ENCODE measurements around the gene KRTAP4-11. TPM values are rescaled to one million over a fixed set of nuclear protein-coding genes. Genes with fewer than 3 reads are reported as not detected.
A peak's percentile ranks its signal among the peaks of the same experiment; 100 is the strongest.
"Not testable (repeated sequence)": the region's sequence is repeated elsewhere in the genome, so short reads cannot be mapped to it uniquely, and the experiment has no call there.

Gene KRTAP4-11
- polyA plus RNA-seq (2013, experiment 1 of 2; ENCODE audit: insufficient read length) = not detected
- polyA plus RNA-seq (2013, experiment 2 of 2; ENCODE audit: insufficient read length) = not detected

DNA sequence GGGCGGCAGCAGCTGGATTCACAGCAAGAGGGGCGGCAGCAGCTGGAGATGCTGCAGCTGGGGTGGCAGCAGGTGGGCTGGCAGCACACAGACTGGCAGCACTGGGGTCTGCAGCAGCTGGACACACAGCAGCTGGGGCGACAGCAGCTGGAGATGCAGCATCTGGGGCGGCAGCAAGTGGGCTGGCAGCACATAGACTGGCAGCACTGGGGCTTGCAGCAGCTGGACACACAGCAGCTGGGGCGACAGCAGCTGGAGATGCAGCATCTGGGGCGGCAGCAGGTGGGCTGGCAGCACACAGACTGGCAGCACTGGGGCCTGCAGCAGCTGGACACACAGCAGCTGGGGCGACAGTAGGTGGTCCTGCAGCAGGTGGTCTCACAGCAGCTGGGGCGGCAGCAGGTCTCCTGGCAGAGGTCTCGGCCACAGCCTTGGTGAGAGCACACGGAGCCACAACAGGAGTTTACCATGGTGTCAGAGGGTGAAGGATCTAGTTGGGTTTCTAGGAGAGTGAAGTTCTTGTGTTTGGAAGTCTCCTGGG, at the start of gene KRTAP4-11:
TSS of gene KRTAP4-11 (minus strand) at position 528 of the 541 bp plus-strand sequence. CDS start at position 470, 58 bp downstream.
- DNase-seq = not testable (repeated sequence)

DNA sequence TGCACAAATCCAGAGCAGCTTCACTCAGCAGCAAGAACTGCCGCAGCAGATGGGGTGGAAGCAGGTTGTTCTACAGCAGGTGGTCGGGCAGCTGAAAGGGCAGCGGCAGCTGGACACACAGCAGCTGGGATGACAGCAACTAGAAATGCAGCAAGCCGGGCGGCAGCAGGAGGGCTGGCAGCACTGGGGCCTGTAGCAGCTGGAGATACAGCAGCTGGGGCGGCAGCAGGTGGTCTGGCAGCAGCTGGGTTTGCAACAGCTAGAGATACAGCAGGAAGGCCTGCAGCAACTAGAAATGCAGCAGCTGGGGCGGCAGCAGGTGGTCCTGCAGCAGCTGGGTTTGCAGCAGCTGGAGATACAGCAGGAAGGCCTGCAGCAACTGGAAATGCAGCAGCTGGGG, 49.4 kb upstream of the KRTAP4-11 start:
- DNase-seq = no peak

DNA sequence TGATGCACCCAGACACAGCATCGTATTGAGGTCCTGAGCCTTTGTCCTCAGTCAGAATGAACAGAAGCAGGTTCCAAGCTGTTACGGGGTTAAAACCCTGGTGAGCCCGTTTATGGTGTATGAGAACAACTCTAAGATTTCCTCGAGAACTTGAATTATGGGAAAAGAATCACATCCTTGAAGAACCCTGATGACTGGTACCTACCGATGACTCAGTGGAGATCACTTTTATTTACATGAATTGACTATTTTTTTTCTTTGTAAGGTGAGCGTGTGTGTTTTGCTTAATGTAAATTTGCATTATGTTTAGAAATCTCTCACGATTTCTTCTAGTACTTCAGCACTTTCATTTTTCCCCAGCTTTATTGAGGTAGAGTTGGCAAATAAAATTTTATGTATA, 45.7 kb upstream of the KRTAP4-11 start:
- DNase-seq = no peak

DNA sequence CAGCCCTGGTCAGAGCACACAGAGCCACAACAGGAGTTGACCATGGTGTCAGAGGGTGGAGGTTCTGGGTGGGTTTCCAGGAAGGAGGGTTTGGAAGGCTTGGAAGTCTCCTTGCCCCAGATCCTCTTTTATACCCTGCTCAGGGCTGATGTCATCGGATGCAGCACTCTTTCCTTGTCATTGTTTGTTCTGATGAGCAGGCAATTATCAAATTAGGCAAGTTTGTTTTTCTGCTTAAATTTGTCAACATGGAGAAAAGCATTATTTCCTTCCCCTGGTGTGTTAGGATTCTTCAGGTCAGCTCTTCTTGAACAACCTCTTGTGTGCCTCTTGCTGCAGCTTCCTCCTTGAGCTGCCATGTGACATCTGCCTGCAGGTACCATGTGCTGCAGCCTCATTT, 42.5 kb upstream of the KRTAP4-11 start, which contains the start of gene KRTAP4-4:
TSS of gene KRTAP4-4 (minus strand) at position 101 of the 400 bp plus-strand sequence. CDS start at position 44, 57 bp downstream.
- no peak for DNase-seq

DNA sequence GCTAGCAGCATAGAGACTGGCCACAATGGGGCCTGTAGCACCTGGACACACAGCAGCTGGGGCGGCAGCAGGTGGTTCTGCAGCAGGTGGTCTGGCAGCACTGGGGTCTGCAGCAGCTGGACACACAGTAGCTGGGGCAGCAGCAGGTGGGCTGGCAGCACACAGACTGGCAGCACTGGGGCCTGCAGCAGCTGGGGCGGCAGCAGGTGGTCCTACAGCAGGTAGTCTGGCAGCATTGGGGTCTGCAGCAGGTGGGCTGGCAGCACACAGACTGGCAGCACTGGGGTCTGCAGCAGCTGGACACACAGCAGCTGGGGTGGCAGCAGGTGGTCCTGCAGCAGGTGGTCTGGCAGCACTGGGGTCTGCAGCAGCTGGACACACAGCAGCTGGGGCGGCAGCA, 42.0 kb upstream of the KRTAP4-11 start:
- DNase-seq = not testable (repeated sequence)

DNA sequence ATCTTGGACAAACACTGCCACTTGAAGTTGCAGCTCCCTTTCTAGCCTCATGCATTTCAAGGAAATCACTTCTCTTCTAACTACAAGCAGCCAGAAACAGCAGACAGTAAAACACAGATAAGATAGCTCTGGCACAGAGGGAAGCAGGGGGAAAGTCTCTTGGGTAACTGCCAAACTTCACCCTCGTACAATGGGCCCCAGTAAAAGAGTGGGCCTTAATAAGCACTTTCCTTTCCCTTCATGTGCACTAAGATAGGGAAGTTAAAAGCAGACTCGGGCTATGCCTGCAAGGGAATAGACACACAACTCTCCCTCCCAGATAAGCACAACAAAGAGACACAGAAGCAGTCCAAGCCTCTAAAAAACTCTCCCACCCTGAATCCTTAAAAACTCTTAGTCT, 35.7 kb upstream of the KRTAP4-11 start:
- DNase-seq = no peak

DNA sequence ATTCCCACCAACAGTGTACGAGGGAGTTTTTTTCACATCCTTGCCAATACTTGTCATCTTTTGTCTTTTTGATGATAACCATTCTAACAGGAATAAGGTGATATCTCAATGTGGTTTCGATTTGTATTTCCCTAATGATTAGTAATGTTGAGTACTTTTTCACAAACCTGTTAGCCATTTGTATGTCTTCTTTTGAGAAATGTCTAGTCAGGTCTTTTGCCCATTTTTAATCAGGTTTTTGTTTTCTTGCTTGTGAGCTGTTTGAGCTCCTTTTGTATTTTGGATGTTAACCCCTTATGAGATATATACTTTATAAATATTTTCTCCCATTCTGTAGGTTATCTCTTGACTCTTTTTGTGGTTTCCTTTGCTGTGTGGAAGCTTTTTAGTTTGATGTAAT, 33.4 kb upstream of the KRTAP4-11 start:
- no peak for DNase-seq

DNA sequence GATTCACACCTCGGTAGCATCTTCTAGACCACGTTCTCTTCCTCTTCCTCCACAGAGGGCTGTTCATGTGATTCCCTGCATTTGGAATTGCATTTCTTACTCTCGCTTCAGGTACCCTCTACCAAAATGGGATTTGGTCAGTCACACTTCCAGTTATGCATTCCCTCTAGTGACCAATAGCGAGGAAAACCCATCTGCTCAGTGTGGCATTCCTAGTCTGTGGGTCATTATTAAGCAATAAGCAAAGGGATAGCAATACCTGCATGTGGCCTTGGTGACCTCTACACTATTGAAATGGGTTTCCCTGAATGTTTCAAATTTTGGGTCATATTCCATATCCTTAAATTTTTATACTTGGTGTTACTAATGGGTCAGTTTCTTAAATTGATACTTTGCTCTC, 31.9 kb upstream of the KRTAP4-11 start:
- no peak for DNase-seq

DNA sequence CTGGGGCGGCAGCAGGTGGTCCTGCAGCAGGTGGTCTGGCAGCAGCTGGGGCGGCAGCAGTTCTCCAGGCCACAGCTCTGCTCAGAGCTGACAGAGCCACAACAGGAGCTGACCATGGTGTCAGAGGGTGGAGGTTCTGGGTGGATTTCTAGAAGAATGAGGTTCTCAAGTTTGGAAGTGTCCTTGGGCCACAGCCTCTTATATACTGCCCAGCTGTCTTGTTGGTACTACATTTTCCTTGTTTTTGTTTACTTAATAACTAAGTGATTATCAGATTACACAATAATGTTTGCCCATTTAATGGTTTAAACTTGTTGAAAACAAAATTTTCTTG, 31.4 kb upstream of the KRTAP4-11 start, which contains the start of gene KRTAP4-5:
TSS of gene KRTAP4-5 (minus strand) at position 174 of the 334 bp plus-strand sequence. CDS start at position 116, 58 bp downstream.
- DNase-seq = no peak

DNA sequence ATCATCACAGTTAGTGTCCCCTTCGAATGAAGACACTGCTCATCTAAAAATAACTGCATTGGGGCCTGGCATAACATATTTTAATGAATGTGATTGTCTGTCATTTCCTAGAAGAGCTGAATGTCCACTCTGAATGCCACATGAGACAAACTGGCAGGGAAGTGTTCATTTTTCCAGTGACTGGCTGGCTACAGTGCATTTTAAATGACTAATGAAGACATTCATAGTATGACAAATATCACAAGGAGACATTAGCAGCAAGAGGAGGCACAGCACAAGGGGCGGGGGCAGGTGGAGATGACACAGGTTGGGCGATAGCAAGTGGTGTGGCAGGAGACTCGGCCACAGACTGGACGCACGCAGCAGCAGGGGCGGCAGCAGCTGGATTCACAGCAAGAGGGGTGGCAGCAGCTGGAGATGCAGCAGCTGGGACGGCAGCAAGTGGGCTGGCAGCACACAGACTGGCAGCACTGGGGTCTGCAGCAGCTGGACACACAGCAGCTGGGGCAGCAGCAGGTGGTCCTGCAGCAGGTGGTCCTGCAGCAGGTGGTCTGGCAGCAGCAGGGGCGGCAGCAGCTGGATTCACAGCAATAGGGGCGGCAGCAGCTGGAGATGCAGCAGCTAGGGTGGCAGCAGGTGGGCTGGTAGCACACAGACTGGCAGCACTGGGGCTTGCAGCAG, 30.9 kb upstream of the KRTAP4-11 start:
- DNase-seq = not testable (repeated sequence)

DNA sequence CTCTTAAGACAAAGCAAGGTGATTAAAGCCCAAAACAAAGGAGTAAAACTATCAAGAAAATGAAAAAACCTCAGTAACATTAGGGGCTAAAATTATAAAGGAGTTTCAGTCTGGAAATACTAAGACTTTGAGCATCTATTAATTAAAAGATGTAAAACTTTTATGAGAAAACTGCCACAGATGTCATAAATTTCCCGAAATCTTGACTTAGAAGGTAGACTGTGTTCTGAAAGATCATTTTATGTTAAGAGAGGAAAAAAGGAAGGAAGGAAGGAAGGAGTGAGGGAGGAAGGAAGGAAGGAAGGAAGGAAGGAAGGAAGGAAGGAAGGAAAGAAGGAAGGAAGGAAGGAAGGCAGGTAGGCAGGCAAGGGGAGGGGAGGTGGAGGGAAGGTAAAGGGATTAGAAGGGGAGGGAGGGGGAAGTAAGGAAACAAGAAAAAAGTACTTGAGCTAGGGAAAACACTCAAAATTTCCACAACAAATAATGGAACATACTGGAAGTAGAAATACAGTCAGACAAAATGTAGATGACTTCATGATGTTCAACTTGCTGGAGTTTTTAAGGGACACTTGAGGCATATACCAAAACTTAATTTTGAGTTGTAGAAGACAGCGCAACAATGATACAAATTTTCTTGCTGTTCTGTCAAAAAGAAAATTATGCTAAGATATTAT, 29.5 kb upstream of the KRTAP4-11 start:
- no peak for DNase-seq

DNA sequence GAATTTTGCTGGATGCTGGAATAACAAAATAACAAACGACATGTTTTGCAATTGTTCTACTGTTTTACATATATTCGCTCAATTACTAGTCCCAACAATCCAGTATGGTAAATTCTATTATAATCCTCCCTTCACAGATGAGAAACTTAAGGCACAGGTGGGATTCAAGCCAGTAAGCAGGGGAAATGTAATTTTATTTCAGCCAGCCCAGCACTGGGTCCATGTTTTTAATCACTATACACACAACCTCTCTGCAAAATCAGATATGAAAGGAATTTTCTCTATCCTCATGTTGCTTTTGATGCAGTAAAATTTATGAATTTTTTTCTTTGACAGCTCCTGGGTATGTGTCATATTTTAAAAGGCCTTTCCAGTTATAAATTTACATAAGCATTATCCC, 27.1 kb upstream of the KRTAP4-11 start:
- no peak for DNase-seq

DNA sequence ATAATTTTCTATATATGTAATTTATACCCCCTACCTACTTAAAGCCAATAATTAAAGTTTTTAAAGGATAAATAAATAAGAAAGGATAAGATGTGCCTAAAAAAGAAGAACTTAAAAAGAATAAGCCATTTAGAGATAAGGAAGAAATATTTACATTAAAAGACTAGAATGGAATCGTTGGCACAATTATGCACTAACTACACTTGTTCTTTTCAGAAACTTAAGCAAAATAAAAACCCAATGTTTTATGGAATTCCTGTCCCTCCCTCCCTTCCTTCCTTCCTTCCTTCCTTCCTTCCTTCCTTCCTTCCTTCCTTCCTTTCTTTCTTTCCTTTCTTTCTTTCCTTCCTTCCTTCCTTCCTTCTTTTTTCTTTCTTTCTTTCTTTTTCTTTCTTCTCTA, 26.7 kb upstream of the KRTAP4-11 start:
- DNase-seq = no peak

DNA sequence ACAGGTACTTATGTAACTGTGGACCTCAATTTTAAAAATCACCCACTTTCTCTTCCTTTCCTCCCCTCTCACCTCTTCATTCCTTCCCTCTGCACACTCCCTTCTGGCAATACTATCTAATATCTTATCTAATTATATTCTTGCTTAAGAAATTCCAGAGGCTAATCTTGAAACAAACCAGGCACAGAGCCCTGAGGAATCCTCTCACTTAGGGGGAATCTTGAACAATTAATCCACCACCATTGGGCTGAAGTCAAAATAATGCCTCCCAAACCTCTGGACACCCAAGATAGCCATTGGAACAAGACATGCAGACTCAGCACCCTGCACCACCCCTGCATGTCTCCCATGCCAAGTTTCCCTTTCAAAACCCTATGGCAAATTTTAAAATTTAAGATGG, 23.2 kb upstream of the KRTAP4-11 start:
- no peak for DNase-seq

DNA sequence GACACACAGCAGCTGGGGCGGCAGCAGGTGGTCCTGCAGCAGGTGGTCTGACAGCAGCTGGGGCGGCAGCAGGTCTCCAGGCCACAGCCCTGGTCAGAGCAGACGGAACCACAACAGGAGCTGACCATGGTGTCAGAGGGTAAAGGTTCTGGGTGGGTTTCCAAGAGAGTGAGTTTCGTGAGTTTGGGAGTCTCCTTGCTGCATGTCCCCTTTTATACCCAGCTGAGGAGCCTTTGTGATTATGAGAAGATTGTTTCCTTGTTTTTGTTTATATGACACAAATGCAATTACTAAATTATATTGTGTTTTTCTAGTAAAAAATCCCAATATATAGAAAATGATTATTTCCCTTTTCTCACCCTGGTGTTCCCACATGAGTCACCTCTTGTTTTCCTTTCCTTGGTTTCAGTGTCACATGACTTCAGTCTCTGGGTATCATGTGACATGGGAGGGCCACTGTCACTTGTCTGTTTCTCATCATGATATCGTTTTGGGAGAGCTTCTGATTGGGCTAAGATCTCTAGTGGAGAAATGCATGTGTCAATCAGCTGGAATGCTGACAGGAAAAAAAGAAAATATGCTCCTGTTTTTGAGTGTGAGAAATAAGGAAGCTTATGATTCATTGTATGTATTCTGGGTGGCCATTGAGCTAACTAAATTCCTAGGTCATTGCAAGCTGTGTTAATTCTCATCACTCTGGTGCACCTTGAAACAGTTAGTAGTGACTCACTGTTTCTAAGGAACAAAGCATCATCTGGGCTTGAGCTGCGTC, 22.4 kb upstream of the KRTAP4-11 start, which contains the start of gene KRTAP4-6:
TSS of gene KRTAP4-6 (minus strand) at position 185 of the 772 bp plus-strand sequence. CDS start at position 128, 57 bp downstream.
- peak; percentile 92 for DNase-seq

DNA sequence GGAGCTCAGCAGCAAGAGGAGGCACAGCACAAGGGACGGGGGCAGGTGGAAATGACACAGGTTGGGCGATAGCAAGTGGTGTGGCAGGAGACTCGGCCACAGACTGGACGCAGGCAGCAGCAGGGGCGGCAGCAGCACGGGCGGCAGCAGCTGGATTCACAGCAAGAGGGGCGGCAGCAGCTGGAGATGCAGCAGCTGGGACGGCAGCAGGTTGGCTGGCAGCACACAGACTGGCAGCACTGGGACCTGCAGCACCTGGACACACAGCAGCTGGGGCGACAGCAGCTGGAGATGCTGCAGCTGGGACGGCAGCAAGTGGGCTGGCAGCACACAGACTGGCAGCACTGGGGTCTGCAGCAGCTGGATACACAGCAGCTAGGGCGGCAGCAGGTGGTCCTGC, 21.7 kb upstream of the KRTAP4-11 start:
- DNase-seq = not testable (repeated sequence)

DNA sequence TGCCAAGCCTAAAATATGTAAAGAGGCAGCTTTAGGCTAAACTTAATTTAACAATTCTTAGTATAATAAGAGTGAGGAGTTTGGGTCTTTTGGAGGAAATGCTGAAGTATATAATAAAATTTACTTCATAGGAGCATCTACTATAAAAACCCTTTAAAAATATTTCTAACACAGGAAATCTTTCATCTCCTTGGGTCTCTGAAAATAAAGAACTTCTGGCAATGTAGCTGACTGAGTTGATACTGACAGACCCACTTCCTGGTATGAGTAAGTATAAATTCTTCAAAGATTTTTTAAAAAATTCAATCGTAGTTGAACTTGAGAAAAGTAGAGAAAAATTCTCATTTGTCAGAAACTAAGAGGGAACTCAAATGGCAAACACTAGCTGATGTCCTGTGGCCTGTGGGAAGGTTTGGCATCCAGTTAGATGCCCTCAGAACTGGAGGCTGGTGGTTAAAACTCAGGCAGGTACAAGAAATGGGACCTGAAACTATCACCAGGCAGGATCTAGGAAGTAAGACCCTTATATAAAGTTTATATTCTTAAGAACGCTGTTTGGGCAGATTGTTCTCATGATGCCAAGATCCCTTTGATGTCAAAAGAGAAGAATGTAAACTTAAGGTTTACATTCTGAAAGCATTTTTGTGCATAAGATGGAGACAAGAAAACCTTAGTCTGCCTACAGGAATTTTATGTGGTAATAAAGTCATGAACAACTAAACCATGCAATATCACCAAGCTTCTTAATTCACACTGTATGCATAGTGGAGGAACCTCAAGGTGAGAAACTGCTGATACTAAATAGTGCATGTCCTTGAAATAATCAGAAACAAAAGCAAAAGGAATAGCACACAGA, 15.9 kb upstream of the KRTAP4-11 start:
- peak; percentile 14 for DNase-seq

DNA sequence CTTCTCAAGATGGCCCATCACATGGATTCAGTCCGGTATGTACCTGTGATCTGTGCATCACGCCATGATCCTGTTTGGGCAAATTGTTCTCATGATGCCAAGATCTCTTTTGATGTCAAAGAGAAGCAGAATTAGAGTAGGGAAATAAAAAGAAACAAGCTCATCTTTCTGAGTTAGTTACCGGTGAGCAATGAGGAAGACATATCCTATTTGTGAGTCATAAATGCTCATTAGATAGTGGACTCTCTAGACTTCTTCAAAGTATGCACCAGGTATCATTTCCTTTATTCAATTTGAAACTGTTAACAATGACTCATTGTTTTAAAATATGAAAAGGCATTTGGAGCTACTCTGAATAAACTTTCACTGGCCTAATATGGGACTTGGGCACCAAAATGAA, 13.8 kb upstream of the KRTAP4-11 start:
- no peak for DNase-seq

DNA sequence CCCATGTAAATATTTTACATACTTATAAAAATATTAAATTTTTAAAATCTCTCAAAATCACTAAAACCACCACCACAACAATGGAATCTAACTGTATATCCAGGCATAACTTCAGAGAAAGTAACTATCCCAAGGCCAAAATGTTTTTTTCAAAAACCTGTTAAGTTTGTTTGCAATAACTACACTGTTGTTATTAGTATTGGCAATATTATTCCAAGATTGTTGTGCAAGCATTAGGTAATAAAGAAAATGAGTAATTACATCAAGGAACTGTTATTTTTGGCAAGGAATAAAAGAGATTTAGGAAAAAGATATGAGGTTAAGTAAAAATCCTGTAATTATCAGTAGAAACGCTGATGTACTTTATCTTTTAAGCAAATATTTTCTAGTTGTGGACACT, 9.2 kb upstream of the KRTAP4-11 start:
- no peak for DNase-seq

DNA sequence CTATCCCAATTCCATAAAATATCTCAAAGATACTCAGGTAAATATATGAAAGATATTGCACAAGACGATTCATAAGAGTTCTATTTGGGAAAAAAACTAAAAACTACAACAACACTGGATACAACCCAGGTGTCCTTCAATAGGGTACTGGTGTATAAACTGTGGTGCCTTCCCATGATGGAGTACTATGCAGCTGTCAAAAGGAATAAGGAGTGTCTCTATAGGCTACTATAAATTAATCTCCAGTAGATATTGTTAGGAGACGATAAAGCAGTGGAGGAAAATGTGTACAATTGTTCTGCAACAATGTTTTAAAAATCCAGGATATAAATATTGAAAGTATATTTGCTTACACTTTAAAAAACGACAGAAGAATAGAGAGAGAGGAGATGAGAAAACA, 8.2 kb upstream of the KRTAP4-11 start:
- DNase-seq = no peak

DNA sequence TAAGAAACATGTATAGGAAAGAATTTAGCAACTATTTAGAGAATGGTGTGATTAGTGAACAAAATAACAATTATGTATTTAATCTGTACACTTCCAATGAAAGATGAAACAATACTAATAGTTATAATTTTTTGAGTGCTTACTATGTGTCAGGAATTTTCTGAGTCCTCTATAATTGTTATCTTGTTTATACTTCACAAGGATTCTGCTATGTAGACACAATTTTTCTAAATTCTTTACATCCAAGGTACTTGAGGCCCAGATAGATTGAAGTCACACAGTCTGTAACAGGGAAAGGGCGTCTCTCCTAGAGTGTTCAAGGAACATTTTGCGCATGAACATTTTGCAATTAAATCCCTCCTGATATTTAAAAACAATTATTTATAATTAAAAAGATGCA, 6.9 kb upstream of the KRTAP4-11 start:
- no peak for DNase-seq

DNA sequence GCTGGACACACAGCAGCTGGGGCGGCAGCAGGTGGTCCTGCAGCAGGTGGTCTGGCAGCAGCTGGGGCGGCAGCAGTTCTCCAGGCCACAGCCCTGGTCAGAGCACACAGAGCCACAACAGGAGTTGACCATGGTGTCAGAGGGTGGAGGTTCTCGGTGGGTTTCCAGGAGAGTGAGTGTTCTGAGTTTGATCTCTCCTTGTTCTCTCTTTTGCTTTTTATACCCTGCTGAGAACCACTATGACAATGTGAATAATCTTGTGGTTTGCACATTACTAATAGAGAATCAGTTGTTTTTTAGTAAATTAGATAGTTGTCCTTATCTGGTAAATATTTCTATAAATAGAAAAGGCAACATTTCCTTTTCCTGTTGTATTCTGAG, 5.8 kb upstream of the KRTAP4-11 start, which contains the start of gene KRTAP4-12:
TSS of gene KRTAP4-12 (minus strand) at position 192 of the 381 bp plus-strand sequence. CDS start at position 132, 60 bp downstream.
- DNase-seq = not testable (repeated sequence)

Data from fibroblast of skin of scalp (primary cell).